ENCODE data around the gene NUP214. TPM values are rescaled to one million over a fixed set of nuclear protein-coding genes. Genes with fewer than 3 reads are reported as not detected.

NUP214 gene
- total and polyA plus RNA-seq, 2 of the 8 experiments (the other 6 are each of a cell fraction or from before 2014, with no cell fraction given), result 28.6 to 50.2 TPM

DNA sequence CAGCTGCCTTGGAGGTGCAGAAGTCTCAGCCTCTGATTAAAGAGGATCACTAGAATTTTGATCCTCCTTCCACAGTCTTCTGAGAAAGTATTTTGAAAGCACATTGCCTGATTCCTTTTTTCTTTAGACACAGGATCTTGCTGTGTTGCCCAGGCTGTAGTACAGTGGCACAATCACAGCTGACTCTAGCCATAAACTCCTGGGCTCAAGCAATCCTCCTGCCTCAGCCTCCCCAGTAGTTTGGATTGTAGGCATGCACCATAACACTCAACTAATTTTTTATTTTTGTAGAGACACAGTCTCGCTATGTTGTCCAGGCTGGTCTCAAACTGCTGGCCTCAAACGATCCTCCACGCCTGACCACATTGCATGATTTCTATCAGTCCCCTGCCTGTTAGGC lies 76.5 kb downstream of the NUP214 start:
- no peak overlapping the region for H4K91ac ChIP-seq (replicated peaks; ENCODE audit: insufficient read length, low read length)
- no peak overlapping the region for H4K8ac ChIP-seq (ENCODE audit: extremely low read depth, insufficient read depth, low read length)
- H2BK15ac ChIP-seq (ENCODE audit: low read length), result no peak overlapping the region
- H3K79me1 ChIP-seq (ENCODE audit: low read depth, low read length), result no peaks in the 10 kb centered on the region; the same call in 1 of the 2 replicates
- DNase-seq (ENCODE audit: low read depth in 1 of 2, low spot score in 2 of 2) (no peak), FAIRE-seq (no peak)
- H4K20me1 ChIP-seq (replicated peaks in 1 of 2; ENCODE audit: control insufficient read depth in 1 of 2, insufficient read depth in 2 of 2, low read length in 2 of 2), result no peaks in the 10 kb centered on the region
- WGBS, 2 experiments (ENCODE audit: extremely low coverage in 1 of 2, insufficient coverage in 1 of 2, insufficient read length in 1 of 2, insufficient replicate concordance in 2 of 2, low coverage in 1 of 2, low lambda C conversion rate in 2 of 2, missing lambda C conversion rate in 1 of 2), result 92% methylated on average over 3 of the region's 3 CpGs; no CpG with 5 or more reads in 1 of the 2 experiments
- CTCF ChIA-PET (ENCODE audit: partially characterized antibody), result interaction anchor here (0.8 to 12.9 kb wide), 3 partner anchors 23 to 135 kb away, joined by 3 to 120 read pairs (median 4); no protein-coding TSS in a partner anchor
- no peak overlapping the region for H2AK5ac ChIP-seq (ENCODE audit: low read depth, low read length)
- TF ChIP-seq SP4 (IDR thresholded peaks at IDR 0.05; ENCODE audit: low read length), result no peak
- no peak for TF ChIP-seq GABPA (IDR thresholded peaks at IDR 0.05; ENCODE audit: borderline replicate concordance, insufficient read depth, low read length)
- H3K23ac ChIP-seq (ENCODE audit: insufficient read length), result no peak overlapping the region
- no peak overlapping the region for H3K4ac ChIP-seq (replicated peaks; ENCODE audit: insufficient read length, low read depth, low read length)
- H3K18ac ChIP-seq (ENCODE audit: extremely low read depth, low read length), result no peak overlapping the region
- no peak overlapping the region for H4K5ac ChIP-seq (ENCODE audit: insufficient read length, low read depth, low read length)
- H3K4me2 ChIP-seq (ENCODE audit: insufficient read depth in 1 of 2, low read depth in 2 of 2, low read length in 2 of 2), result no peak overlapping the region
- H3K9ac ChIP-seq (replicated peaks in 1 of 4; ENCODE audit: extremely low read depth in 1 of 4, low read depth in 3 of 4, low read length in 3 of 4), result no peak overlapping the region
- H3K79me2 ChIP-seq (ENCODE audit: control insufficient read depth in 1 of 2, insufficient read depth in 2 of 2, low read length in 2 of 2), result no peaks in the 10 kb centered on the region
- no peak overlapping the region for H3K27ac ChIP-seq (ENCODE audit: low read depth, low read length)
- no peaks in the 10 kb centered on the region for H3K23me2 ChIP-seq (ENCODE audit: low read depth, low read length)
- no peak overlapping the region for H3K14ac ChIP-seq (ENCODE audit: insufficient read length)
- H3K36me3 ChIP-seq (ENCODE audit: control insufficient read depth in 2 of 4, insufficient read depth in 4 of 4, low read length in 3 of 4), result peaks cover 17 to 43% (median 37%) of the 10 kb centered on the region in 4 experiments
- no peak overlapping the region for H2BK20ac ChIP-seq (ENCODE audit: low read length)
- H3K4me1 ChIP-seq (replicated peaks in 1 of 4; ENCODE audit: control insufficient read depth in 3 of 4, insufficient read depth in 4 of 4, low read length in 3 of 4), result peaks cover 0 to 6% (median 2%) of the 10 kb centered on the region in 4 experiments; a peak in 2 of 7 replicates
- H2BK5ac ChIP-seq (ENCODE audit: low read depth, low read length), result no peak overlapping the region
- no peak overlapping the region for H2BK12ac ChIP-seq (ENCODE audit: low read depth, low read length)
- no peak overlapping the region for H2AFZ ChIP-seq (ENCODE audit: low read length)
- H3K9me3 ChIP-seq (ENCODE audit: insufficient read depth in 2 of 2, low read depth in 1 of 2, low read length in 1 of 2), result no peaks in the 10 kb centered on the region
- H3K4me3 ChIP-seq (ENCODE audit: extremely low read depth in 1 of 4, insufficient read depth in 2 of 4, low read depth in 3 of 4, low read length in 4 of 4), result no peak overlapping the region
- H3K27me3 ChIP-seq (replicated peaks in 1 of 4; ENCODE audit: control insufficient read depth in 3 of 4, extremely low read depth in 1 of 4, insufficient read depth in 3 of 4, low read length in 3 of 4), result no peaks in the 10 kb centered on the region
- H2BK120ac ChIP-seq (replicated peaks; ENCODE audit: low read depth, low read length), result no peak overlapping the region
- POLR2A ChIA-PET (ENCODE audit: partially characterized antibody), result no interaction called here
- H3K56ac ChIP-seq (replicated peaks; ENCODE audit: insufficient read length, low read depth, low read length), result no peak overlapping the region

All from H1 (cell line).